Stimulated activated CD8-positive, alpha-beta memory T cell treated with anti-CD3 and anti-CD28 coated beads, Interleukin-2, amount 100 ng/mL, for 1 hour (primary cell): Measurements from ENCODE around the gene NEK6.
"Not testable (repeated sequence)": the region's sequence is repeated elsewhere in the genome, so short reads cannot be mapped to it uniquely, and the experiment has no call there.

Source experiments
- DNase-seq, 2 donors: peaks; one replicate each; pipeline ENCODE4 v3.0.0-alpha.2; 2020; ENCODE audit warnings: low read depth in 2 of 2

Gene NEK6

DNA sequence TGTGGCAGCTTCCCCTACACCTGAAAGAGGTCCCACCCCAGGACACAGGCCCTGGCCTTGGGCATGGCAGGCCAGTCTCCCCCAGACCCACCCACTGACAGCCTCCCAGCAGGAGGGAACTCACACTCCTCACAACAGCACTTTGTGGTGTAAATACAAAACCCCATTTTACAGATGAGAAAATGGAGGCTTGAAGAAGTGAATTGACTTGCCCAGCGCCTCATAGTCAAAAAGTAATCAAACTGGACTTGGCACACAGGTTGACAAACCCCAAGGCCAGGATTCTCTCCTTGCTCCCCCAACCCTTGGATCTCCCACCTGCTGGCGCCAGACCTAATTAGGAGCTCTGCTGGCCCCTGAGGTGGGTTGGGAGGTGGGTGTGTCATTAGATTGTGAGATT lies 29.2 kb upstream of the NEK6 start:
- DNase-seq = no peak

DNA sequence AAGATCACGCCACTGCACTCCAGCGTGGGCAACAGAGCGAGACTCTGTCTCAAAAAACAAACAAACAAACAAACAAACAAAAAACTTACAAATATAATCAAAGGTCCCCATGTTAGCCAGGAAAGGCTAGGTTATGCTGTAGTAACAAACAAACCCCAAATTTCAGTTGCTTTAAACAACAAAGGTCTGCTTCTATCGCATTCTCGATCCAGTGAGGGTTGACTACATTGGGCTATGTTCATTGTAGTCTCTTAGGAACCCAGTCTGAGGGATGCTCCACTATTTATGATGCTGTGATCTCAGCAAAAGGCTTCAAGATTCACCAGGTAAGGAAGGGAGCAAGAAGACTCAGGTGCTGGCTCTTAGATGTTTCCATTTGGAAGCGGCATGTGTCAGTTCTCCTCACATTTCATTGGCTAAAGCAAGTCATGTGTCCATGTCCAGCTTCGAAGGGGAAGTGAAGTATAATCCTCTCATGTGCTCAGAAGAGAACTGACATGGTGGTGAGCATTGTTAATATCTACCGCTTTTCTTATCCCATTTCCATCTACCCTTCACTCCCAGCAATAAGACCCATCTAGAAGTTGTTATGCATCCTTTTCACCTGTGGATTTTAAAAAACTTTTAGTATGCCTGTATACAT lies 26.5 kb upstream of the NEK6 start:
- no peak for DNase-seq

DNA sequence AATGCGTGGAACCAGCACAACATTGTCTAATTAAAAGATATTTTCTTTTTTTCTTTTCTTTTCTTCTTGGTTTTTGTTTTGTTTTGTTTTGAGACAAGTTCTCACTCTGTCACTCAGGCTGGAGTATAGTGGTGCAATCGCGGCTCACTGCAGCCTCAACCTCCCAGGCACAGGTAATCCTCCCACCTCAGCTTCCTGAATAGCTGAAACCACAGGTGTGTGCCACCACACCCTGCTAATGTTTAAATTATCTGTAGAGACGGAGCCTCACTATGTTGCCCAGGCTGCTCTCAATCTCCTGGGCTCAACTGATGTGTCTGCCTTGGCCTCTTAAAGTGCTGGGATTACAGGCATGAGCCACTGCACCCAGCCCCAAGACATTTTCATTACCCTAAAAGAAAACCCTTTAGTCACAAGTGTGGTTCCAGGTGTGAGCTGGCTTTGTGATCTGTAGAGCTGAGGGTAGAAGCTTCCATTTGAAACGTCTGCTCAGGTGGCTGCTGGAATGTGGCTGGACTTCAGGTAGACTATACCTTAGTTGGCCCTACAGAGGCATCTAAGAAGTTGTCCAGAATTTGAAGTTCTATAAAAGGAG lies 19.1 kb upstream of the NEK6 start:
- DNase-seq = no peak

DNA sequence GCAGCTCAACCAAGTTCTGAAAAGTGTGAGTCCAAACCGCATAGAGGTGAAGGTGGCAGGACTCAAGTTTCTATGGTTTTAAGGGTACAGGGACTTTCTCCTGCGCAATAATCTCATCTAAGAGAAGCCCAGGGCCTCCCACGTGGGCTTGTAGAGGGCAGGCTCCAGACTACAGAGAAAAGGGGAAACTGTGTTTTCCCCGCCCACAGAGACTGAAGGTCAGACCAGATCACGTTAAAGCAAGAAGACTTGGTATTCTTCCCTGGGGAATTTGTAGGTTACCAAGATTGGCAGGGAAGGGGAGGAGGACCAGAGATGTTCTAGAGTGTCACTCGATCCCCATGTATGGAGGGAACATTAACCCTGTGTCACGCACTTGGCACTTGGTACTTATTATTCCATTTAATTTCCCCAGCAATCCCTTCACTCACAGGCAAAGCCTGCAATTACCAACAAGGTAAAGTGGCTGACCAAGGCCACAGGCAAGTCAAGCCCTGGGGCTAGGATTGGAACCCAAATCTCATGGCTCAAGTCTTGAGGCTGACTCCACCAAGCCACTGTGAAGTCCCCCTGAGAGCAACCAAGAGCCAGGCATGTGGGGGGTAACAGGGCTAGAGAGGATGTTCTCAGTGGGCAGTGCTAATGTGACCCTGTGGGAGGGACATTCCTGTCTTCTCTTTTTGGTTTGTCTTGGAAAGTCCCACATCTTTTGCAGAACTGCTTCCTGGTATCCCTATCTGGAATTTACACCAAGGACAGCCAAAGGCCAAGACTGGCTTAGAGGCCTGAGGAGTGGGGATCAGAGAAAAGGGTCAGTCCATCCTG lies 18.3 kb upstream of the NEK6 start:
- DNase-seq = no peak

GRCh38 chr9:124242331-124243194 lies 15.2 kb upstream of the NEK6 start:
- no peak for DNase-seq

DNA sequence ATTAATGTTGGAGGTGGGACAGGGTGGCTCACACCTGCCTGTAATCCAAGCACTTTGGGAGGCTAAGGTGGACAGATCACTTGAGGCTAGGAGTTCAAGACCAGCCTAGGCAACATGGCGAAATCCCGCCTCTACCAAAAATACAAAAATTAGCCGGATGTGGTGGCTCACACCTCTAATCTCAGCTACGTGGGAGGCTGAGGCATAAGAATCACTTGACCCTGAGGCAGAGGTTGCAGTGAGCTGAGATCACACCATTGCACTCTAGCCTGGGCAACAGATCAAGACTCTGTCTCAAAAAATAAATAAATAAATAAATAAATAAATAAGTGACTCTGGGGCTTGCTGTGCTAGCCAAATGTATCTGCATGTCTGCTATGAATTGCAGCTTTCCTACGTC lies 10.4 kb upstream of the NEK6 start:
- DNase-seq = not testable (repeated sequence)

DNA sequence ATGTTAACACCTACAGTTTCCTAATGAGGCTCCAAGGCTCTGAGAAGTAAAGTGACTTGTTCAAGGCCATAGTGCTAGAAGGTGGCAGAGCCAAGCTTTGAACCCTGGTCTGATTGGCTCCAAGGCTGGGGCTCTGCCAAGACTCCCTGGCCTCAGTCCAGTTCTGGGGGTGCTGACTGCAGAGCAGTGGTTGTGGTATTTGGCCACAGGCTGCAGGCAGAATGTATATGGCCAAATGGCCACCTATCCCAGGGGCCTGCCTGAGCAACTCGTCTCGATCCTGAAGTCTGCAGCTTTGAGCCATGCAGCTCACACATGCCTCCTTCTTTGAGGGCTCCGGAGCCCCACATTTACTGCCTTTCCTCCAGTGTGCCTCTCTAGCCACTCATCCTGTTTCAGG lies 9.7 kb upstream of the NEK6 start:
- no peak for DNase-seq

DNA sequence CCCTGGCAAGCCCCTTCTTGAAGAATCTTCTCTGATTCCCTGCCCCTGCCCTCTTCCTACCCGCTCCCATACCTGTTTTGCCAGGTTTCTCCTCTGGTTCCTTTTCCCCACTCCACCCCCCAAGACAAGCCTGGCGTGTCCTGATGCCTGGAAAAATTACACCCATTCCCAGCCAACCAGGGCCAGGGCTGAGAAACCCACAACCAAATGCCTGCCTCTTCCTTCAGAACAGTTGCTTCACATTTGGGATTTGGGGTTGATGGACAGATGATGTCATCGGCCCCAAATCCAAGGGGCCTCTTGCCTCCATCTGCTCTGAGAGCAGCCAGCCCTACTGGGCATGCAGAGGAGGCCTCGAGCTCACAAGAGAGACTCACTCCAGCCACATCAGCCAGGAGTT lies 8.8 kb upstream of the NEK6 start:
- no peak for DNase-seq

DNA sequence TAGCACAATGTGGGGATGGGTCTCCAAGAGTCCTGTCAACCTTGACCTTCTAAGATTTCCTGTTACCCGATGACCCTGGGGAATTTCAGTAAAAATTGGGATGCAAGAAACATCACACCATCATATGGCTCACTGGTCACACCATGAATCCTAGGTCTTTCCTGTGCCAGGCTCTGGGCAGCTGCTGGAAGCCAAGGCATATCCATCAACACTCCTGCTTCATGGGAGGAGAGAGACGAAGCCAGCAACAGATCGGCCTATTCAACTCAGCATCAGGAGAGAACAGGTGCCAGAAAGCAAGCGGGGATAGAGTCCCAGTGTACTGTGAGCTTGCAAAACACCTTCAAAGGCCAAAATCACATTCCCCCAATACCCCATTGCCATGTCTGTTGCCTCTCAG lies 6.5 kb upstream of the NEK6 start:
- no peak for DNase-seq

DNA sequence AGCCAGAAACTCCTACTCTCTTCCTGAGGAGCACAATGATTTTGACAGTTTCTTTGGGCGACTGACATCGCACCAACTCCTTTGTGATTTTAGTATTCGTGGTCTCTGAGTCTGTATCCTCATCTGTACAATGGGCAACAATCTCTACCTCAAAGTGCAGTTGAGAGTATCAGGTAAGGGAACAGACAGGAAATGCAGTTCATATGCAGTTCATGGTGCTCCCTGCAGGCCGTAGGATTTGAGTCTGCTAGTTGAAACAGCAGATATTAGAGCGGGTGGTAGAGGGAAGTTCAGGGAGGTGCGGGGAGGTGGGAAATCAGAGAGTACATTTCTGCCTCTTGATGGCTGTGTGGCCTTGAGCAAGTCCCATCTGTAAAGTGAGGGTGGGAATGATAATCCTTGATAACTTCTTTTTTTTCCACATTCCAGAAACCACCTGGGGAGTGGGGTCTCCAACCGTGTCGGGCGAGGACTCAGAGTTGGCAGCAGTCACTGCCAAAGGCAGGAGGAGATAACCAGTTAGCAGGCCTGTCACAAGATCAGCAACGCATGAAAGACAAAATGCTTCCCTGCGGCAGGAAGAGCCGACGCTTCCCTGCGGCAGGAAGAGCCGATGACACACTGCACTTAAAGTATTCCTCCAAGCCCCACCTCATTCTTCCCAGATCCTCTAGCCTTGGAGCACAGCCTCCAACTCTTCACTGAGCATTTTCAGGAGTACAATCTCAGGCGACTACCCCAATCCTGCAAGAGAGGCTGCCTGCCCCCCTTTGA lies 6.0 kb upstream of the NEK6 start:
- no peak for DNase-seq

DNA sequence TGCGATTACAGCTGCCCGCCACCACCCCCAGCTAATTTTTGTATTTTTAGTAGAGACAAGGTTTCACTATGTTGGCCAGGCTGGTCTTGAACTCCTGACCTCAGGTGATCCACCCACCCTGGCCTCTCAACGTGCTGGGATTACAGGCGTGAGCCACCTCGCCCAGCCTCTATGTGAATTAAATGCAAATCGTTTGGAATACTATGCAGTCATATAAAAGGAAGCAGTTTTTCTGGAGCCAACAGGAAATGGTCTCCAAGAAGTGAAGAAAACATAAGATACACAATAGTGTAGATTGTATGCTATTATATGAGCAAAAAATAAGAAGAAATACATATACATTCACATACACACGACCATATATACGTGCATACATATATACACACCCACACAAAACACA lies 4.9 kb upstream of the NEK6 start:
- not testable (repeated sequence) for DNase-seq

DNA sequence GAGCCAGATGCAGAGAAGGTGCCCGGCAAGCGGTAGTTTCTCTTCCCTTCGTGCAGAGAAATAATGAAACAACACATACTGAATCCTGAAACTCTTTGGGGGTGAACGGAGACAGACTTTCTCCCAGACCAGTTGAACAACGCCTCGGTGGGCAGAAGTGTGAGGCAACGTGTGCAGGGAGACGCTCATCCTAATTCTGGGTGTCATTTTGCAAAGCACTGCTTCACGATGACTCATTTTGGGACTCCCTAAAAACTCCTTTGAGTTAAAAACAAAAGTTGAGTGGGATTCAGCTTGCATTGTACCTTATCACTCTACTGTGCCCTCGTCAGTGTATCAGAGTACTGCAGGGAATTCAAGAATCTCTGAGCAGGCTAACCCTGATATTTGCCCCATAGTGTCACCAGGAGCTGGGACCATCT lies 3.5 kb upstream of the NEK6 start:
- no peak for DNase-seq

DNA sequence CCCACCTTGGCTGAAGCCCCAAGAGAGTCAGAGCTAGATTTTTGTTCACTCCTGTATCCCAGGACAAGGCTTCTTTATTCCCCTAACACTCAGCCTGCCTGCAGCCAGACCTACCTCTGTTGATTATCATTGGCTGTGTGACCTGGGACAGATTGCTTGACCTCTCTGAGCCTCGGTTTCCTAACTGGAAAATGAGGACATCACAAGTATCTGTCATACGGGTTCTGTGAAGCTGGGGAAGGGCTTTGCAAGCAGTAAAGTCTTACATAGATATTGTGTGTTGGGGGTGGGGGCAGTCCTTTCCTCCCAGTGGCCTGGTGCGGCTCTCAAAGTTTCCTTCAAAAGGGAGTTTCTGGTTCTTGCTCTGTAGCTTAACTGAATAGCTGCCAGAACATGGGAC lies 2.5 kb upstream of the NEK6 start:
- no peak for DNase-seq

GRCh38 chr9:124256517-124257069 lies 1.2 kb upstream of the NEK6 start:
- DNase-seq = no peak

GRCh38 chr9:124257070-124257843 lies 492 bp upstream of the NEK6 start:
- no peak for DNase-seq

DNA sequence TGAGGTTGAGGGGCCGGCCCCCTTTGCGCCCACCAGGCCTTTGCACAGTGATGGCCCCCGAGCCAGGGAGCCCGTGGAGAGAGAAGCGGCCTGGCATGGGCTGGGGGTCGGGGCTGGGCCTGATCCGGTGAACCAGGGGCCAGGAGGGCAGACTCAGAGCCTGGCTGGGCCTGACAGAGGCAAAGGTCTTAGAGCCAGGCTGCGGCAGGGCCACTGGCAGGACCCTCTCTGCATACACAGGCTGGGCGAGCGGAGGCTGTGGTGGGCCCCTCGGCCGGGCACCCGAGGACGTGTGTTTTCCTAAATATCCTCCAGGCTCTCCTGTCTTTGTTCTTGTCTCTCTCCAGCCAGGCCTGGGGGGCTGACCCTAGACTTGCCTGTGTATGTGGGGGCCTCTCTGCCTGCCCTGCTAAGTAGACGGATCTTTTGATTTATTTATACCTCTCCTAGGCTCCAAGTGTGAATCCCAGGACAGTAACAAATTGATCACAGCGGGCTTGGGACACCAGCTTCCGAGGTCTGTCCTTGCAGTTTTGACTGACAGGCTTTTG lies 933 bp downstream of the NEK6 start:
- no peak for DNase-seq

DNA sequence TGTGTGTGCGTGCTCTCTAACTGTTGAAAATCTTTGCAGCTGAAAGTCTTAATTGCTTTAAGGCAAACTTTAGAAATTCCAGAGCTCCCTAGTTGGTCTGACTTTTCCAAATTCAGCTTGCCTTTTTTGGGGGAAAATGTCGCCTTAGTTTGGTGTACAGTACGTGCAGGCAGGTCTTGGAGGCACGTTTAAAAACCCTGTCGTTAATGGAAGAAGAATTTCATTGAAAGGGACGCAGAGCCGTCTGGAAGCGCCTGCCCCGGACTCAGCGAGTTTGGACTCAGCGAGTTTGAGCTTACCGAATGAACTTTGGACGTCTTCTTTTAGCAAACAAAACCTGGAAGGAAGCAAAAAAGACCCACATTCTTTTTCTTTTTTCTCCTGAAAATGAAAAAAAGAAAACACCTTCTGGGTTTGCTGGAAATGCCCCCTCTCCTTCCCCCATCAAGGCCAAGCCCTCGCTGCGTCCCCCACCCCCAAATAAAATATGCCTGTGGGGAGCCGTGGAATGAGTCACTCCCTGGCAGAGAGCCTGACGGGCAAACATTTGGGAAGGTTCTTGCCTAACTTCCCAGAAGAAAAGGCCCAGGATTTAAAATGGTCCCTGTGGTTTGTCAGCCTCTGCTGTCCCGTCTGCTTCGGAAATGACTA lies 1.5 kb downstream of the NEK6 start:
- DNase-seq = no peak

- DNase-seq = no peak
Observed at GRCh38 chr9:124260769-124261603, 3.2 kb downstream of the NEK6 start.
